ENCODE measurements around the gene SEC24A.
"Not testable (repeated sequence)": the region's sequence is repeated elsewhere in the genome, so short reads cannot be mapped to it uniquely, and the experiment has no call there.

Gene SEC24A

GRCh38 chr5:134677357-134677756 lies 28.8 kb downstream of the SEC24A start:
- H3K4me1 ChIP-seq (ENCODE audit: control insufficient read depth in 2 of 2, insufficient read depth in 2 of 2, low read length in 2 of 2); H3K9me3 ChIP-seq (ENCODE audit: control insufficient read depth in 2 of 2, low read length in 2 of 2); H3K27ac ChIP-seq (ENCODE audit: low read depth in 2 of 2, low read length in 2 of 2); H3K9ac ChIP-seq (ENCODE audit: low read depth in 1 of 2, low read length in 2 of 2); H3K27me3 ChIP-seq (ENCODE audit: control insufficient read depth in 2 of 2, insufficient read depth in 2 of 2, low read length in 2 of 2); H3K4me3 ChIP-seq (ENCODE audit: low read length in 2 of 2): not testable (repeated sequence)
- H3K36me3 ChIP-seq (ENCODE audit: control insufficient read depth in 2 of 2, insufficient read depth in 2 of 2, low read length in 2 of 2), result peaks cover 48 to 54% of the 10 kb centered on the region in 2 donors

- not testable (repeated sequence) for H3K27ac ChIP-seq (ENCODE audit: low read depth in 2 of 2, low read length in 2 of 2); H3K9ac ChIP-seq (ENCODE audit: low read depth in 1 of 2, low read length in 2 of 2); H3K4me3 ChIP-seq (ENCODE audit: low read length in 2 of 2); H3K9me3 ChIP-seq (ENCODE audit: control insufficient read depth in 2 of 2, low read length in 2 of 2); H3K27me3 ChIP-seq (ENCODE audit: control insufficient read depth in 2 of 2, insufficient read depth in 2 of 2, low read length in 2 of 2); H3K4me1 ChIP-seq (ENCODE audit: control insufficient read depth in 2 of 2, insufficient read depth in 2 of 2, low read length in 2 of 2)
- peaks cover 55 to 56% of the 10 kb centered on the region in 2 donors for H3K36me3 ChIP-seq (ENCODE audit: control insufficient read depth in 2 of 2, insufficient read depth in 2 of 2, low read length in 2 of 2)
Observed at GRCh38 chr5:134690144-134690543, 41.6 kb downstream of the SEC24A start.

- no peak overlapping the region for H3K27ac ChIP-seq (ENCODE audit: low read depth in 2 of 2, low read length in 2 of 2)
- no peaks in the 10 kb centered on the region for H3K27me3 ChIP-seq (ENCODE audit: control insufficient read depth in 2 of 2, insufficient read depth in 2 of 2, low read length in 2 of 2)
- H3K36me3 ChIP-seq (ENCODE audit: control insufficient read depth in 2 of 2, insufficient read depth in 2 of 2, low read length in 2 of 2), result peaks cover 41 to 56% of the 10 kb centered on the region in 2 donors
- H3K4me3 ChIP-seq (ENCODE audit: low read length in 2 of 2), result no peak overlapping the region
- no peaks in the 10 kb centered on the region for H3K4me1 ChIP-seq (ENCODE audit: control insufficient read depth in 2 of 2, insufficient read depth in 2 of 2, low read length in 2 of 2)
- H3K9ac ChIP-seq (ENCODE audit: low read depth in 1 of 2, low read length in 2 of 2), result no peak overlapping the region
- no peaks in the 10 kb centered on the region for H3K9me3 ChIP-seq (ENCODE audit: control insufficient read depth in 2 of 2, low read length in 2 of 2)
Observed at GRCh38 chr5:134692722-134693121, 44.1 kb downstream of the SEC24A start.

GRCh38 chr5:134708301-134708700 lies 59.7 kb downstream of the SEC24A start:
- no peaks in the 10 kb centered on the region for H3K9me3 ChIP-seq (ENCODE audit: control insufficient read depth in 2 of 2, low read length in 2 of 2)
- no peak overlapping the region for H3K27ac ChIP-seq (ENCODE audit: low read depth in 2 of 2, low read length in 2 of 2)
- no peaks in the 10 kb centered on the region for H3K4me1 ChIP-seq (ENCODE audit: control insufficient read depth in 2 of 2, insufficient read depth in 2 of 2, low read length in 2 of 2)
- no peak overlapping the region for H3K4me3 ChIP-seq (ENCODE audit: low read length in 2 of 2)
- no peak overlapping the region for H3K9ac ChIP-seq (ENCODE audit: low read depth in 1 of 2, low read length in 2 of 2)
- H3K36me3 ChIP-seq (ENCODE audit: control insufficient read depth in 2 of 2, insufficient read depth in 2 of 2, low read length in 2 of 2), result peaks cover 35 to 54% of the 10 kb centered on the region in 2 donors
- H3K27me3 ChIP-seq (ENCODE audit: control insufficient read depth in 2 of 2, insufficient read depth in 2 of 2, low read length in 2 of 2), result no peaks in the 10 kb centered on the region

GRCh38 chr5:134714120-134714519 lies 65.5 kb downstream of the SEC24A start:
- Histone ChIP-seq H3K4me1 (ENCODE audit: control insufficient read depth in 2 of 2, insufficient read depth in 2 of 2, low read length in 2 of 2) (no peaks in the 10 kb centered on the region), H3K27ac (ENCODE audit: low read depth in 2 of 2, low read length in 2 of 2) (no peak overlapping the region)

GRCh38 chr5:134714541-134714940 lies 66.0 kb downstream of the SEC24A start:
- peaks cover 33 to 34% of the 10 kb centered on the region in 2 donors for H3K36me3 ChIP-seq (ENCODE audit: control insufficient read depth in 2 of 2, insufficient read depth in 2 of 2, low read length in 2 of 2)
- H3K4me1 ChIP-seq (ENCODE audit: control insufficient read depth in 2 of 2, insufficient read depth in 2 of 2, low read length in 2 of 2), result no peaks in the 10 kb centered on the region
- no peaks in the 10 kb centered on the region for H3K9me3 ChIP-seq (ENCODE audit: control insufficient read depth in 2 of 2, low read length in 2 of 2)
- no peaks in the 10 kb centered on the region for H3K27me3 ChIP-seq (ENCODE audit: control insufficient read depth in 2 of 2, insufficient read depth in 2 of 2, low read length in 2 of 2)
- no peak overlapping the region for H3K4me3 ChIP-seq (ENCODE audit: low read length in 2 of 2)
- H3K9ac ChIP-seq (ENCODE audit: low read depth in 1 of 2, low read length in 2 of 2), result no peak overlapping the region
- no peak overlapping the region for H3K27ac ChIP-seq (ENCODE audit: low read depth in 2 of 2, low read length in 2 of 2)

More at GRCh38 chr5:134714120-134714519, 65.5 kb downstream of the SEC24A start:
- Histone ChIP-seq H3K27me3 (ENCODE audit: control insufficient read depth in 2 of 2, insufficient read depth in 2 of 2, low read length in 2 of 2) (no peaks in the 10 kb centered on the region), H3K9me3 (ENCODE audit: control insufficient read depth in 2 of 2, low read length in 2 of 2) (no peaks in the 10 kb centered on the region), H3K9ac (ENCODE audit: low read depth in 1 of 2, low read length in 2 of 2) (no peak overlapping the region), H3K36me3 (ENCODE audit: control insufficient read depth in 2 of 2, insufficient read depth in 2 of 2, low read length in 2 of 2) (peaks cover 29 to 30% of the 10 kb centered on the region in 2 donors), H3K4me3 (ENCODE audit: low read length in 2 of 2) (no peak overlapping the region)

DNA sequence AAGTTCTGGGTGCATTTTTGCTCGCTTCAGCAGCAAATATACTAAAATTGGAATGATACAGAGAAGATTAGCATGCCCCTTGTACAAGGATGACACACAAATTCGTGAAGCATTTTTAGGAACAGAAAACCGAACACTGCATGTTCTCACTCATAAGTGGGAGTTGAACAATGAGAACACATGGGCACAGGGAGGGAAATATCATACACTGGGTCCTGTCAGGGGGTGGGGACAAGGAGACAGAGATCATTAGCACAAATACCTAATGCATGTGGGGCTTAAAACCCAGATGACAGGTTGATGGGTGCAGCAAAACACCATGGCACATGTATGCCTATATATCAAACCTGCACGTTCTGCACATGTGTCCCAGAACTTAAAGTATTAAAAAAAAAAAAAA lies 66.9 kb downstream of the SEC24A start:
- H3K27ac ChIP-seq (ENCODE audit: low read depth in 2 of 2, low read length in 2 of 2); H3K9ac ChIP-seq (ENCODE audit: low read depth in 1 of 2, low read length in 2 of 2); H3K4me3 ChIP-seq (ENCODE audit: low read length in 2 of 2); H3K27me3 ChIP-seq (ENCODE audit: control insufficient read depth in 2 of 2, insufficient read depth in 2 of 2, low read length in 2 of 2); H3K4me1 ChIP-seq (ENCODE audit: control insufficient read depth in 2 of 2, insufficient read depth in 2 of 2, low read length in 2 of 2); H3K9me3 ChIP-seq (ENCODE audit: control insufficient read depth in 2 of 2, low read length in 2 of 2): not testable (repeated sequence)
- peaks cover 30 to 33% of the 10 kb centered on the region in 2 donors for H3K36me3 ChIP-seq (ENCODE audit: control insufficient read depth in 2 of 2, insufficient read depth in 2 of 2, low read length in 2 of 2)

DNA sequence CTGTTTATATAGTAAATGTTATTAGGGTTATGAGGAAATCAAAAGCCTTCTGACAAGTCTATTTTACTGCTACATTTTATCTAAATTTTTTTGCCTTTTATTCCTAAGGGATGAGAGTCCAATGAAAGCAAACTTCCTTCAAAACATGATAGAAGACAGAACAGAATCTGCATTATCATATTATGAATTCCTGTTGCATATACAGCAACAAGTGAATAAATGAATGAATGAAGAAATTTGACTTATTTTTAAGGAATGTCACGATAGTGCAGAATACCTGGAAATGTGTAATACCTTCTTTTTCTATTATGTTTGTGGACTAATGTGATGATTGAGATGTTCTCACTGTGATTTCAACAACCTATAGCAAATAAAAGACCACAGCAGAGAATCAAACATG lies 76.3 kb downstream of the SEC24A start:
- Histone ChIP-seq H3K4me3 (ENCODE audit: low read length in 2 of 2) (no peak overlapping the region), H3K4me1 (ENCODE audit: control insufficient read depth in 2 of 2, insufficient read depth in 2 of 2, low read length in 2 of 2) (no peaks in the 10 kb centered on the region), H3K9me3 (ENCODE audit: control insufficient read depth in 2 of 2, low read length in 2 of 2) (no peaks in the 10 kb centered on the region), H3K27ac (ENCODE audit: low read depth in 2 of 2, low read length in 2 of 2) (no peak overlapping the region), H3K36me3 (ENCODE audit: control insufficient read depth in 2 of 2, insufficient read depth in 2 of 2, low read length in 2 of 2) (peaks cover 16 to 34% of the 10 kb centered on the region in 2 donors), H3K27me3 (ENCODE audit: control insufficient read depth in 2 of 2, insufficient read depth in 2 of 2, low read length in 2 of 2) (no peaks in the 10 kb centered on the region), H3K9ac (ENCODE audit: low read depth in 1 of 2, low read length in 2 of 2) (no peak overlapping the region)

DNA sequence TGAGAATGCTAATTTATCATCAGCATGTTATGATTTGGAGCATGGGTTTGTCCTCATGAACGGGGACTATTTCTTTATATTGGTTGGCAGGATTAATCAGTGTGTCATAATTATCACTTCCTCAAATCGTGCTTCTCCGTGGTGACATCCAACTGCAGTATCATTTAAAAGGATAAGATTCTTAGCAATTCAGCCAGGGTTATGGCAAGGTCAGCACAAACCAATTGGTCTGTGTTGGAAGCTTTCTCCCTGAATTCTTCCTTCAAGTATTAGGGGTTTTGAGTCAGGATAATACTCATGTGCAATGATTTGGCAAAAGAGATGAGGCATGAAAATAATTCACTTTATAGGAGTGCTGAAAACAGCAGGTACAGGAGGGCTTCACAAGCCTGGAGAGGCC lies 84.2 kb downstream of the SEC24A start:
- no peak overlapping the region for H3K4me3 ChIP-seq (ENCODE audit: low read length in 2 of 2)
- H3K9ac ChIP-seq (ENCODE audit: low read depth in 1 of 2, low read length in 2 of 2), result no peak overlapping the region
- H3K36me3 ChIP-seq (ENCODE audit: control insufficient read depth in 2 of 2, insufficient read depth in 2 of 2, low read length in 2 of 2), result no peaks in the 10 kb centered on the region
- no peaks in the 10 kb centered on the region for H3K27me3 ChIP-seq (ENCODE audit: control insufficient read depth in 2 of 2, insufficient read depth in 2 of 2, low read length in 2 of 2)
- H3K4me1 ChIP-seq (ENCODE audit: control insufficient read depth in 2 of 2, insufficient read depth in 2 of 2, low read length in 2 of 2), result no peaks in the 10 kb centered on the region
- H3K9me3 ChIP-seq (ENCODE audit: control insufficient read depth in 2 of 2, low read length in 2 of 2), result no peaks in the 10 kb centered on the region
- no peak overlapping the region for H3K27ac ChIP-seq (ENCODE audit: low read depth in 2 of 2, low read length in 2 of 2)

- peaks cover 9 to 12% of the 10 kb centered on the region in 2 donors for H3K4me1 ChIP-seq (ENCODE audit: control insufficient read depth in 2 of 2, insufficient read depth in 2 of 2, low read length in 2 of 2)
- H3K36me3 ChIP-seq (ENCODE audit: control insufficient read depth in 2 of 2, insufficient read depth in 2 of 2, low read length in 2 of 2), result no peaks in the 10 kb centered on the region
- no peaks in the 10 kb centered on the region for H3K27me3 ChIP-seq (ENCODE audit: control insufficient read depth in 2 of 2, insufficient read depth in 2 of 2, low read length in 2 of 2)
- H3K4me3 ChIP-seq (ENCODE audit: low read length in 2 of 2), result no peak overlapping the region
- H3K27ac ChIP-seq (ENCODE audit: low read depth in 2 of 2, low read length in 2 of 2), result no peak overlapping the region
- H3K9ac ChIP-seq (ENCODE audit: low read depth in 1 of 2, low read length in 2 of 2), result no peak overlapping the region
- H3K9me3 ChIP-seq (ENCODE audit: control insufficient read depth in 2 of 2, low read length in 2 of 2), result no peaks in the 10 kb centered on the region
Observed at GRCh38 chr5:134735243-134735642, 86.7 kb downstream of the SEC24A start.
